H1 (cell line): Measurements from ENCODE around the gene B3GAT1. TPM values are rescaled to one million over a fixed set of nuclear protein-coding genes. Genes with fewer than 3 reads are reported as not detected.

Source experiments
- ASH2L ChIP-seq: fragments of 200-600, 300-600 bp; sonication (generic); IDR thresholded peaks from one replicate; pipeline ENCODE4 v1.7.1; 2017; ENCODE audit warnings: low read length
- E2F6 ChIP-seq: IDR thresholded peaks from 2 replicates; pipeline ENCODE4 v1.6.1; 2012; ENCODE audit warnings: inconsistent platforms
- POLR2A ChIP-seq, 2 experiments: IDR thresholded peaks; 1 replicate in 1 of 2; 2 replicates in 1 of 2; pipeline ENCODE4 v1.6.1; 2011; ENCODE audit warnings: low read depth in 2 of 2, low read length in 2 of 2, mild to moderate bottlenecking in 2 of 2; ENCODE audit errors: control extremely low read depth in 1 of 2
- RBBP5 ChIP-seq: IDR thresholded peaks from 2 replicates; pipeline ENCODE4 v1.7.1; 2012; ENCODE audit warnings: low read depth, mild to moderate bottlenecking, inconsistent platforms, low read length, moderate library complexity, borderline replicate concordance
- SIRT6 ChIP-seq: IDR thresholded peaks from one replicate; pipeline ENCODE4 v1.7.1; 2012; ENCODE audit warnings: low read length, inconsistent platforms
- SIX5 ChIP-seq: IDR thresholded peaks from 2 replicates; pipeline ENCODE4 v1.6.1; 2011; ENCODE audit warnings: mild to moderate bottlenecking, low read depth, low read length
- SUZ12 ChIP-seq: fragments of 200-600 bp; sonication (generic); IDR thresholded peaks from 2 replicates; pipeline ENCODE4 v1.6.1; 2012; ENCODE audit warnings: mild to moderate bottlenecking, inconsistent platforms, low read length, moderate library complexity, mixed read lengths
- TAF1 ChIP-seq: IDR thresholded peaks from 2 replicates; pipeline ENCODE4 v1.6.1; 2011; ENCODE audit warnings: mild to moderate bottlenecking, low read depth, low read length
- polyA plus RNA-seq, 7 experiments: library from polyadenylated mRNA; depleted of rRNA in 3 of 7; stranded (reverse) in 5 of 7; unstranded in 2 of 7; fragments of >200 nt in 5 of 7; fragments of 200-250 nt in 2 of 7; gene quantifications; 1 replicate in 5 of 7; 2 replicates in 1 of 7; 4 replicates in 1 of 7; pipeline versions ENCODE4 v1.2.1 to v1.2.3, GENCODE V29; 2011 to 2013; ENCODE audit warnings: missing spikeins in 2 of 7, mixed read lengths in 2 of 7
- total RNA-seq: library from RNA; stranded (reverse); fragmentation: NEBNext Ultra II Directional; extraction: Animal tissue kit (Norgen Biotek cat#: 25700); gene quantifications from 2 replicates; pipeline ENCODE4 v1.2.1, GENCODE V29; 2021

Gene B3GAT1
- total and polyA plus RNA-seq, 2 of the 8 experiments (the other 6 are each of a cell fraction or from before 2014, with no cell fraction given) = 19.7 to 32.4 TPM

- no peak for TF ChIP-seq SUZ12
- TF ChIP-seq RBBP5 = no peak
- TF ChIP-seq ASH2L = no peak
- TF ChIP-seq POLR2A (IDR thresholded peaks at IDR 0.05; ENCODE audit: control extremely low read depth in 1 of 2, low read depth in 2 of 2, low read length in 2 of 2) = no peak
- no peak for TF ChIP-seq SIRT6
- no peak for TF ChIP-seq E2F6
- TF ChIP-seq TAF1 = no peak
- no peak for TF ChIP-seq SIX5
- TF ChIP-seq, all 59 proteins: peak for 0
Observed at GRCh38 chr11:134349109-134349801, 62.8 kb downstream of the B3GAT1 start (continued).
